Calu3 (cell line): ENCODE measurements around the gene WWTR1. TPM values are rescaled to one million over a fixed set of nuclear protein-coding genes. Genes with fewer than 3 reads are reported as not detected.
A peak's percentile ranks its signal among the peaks of the same experiment; 100 is the strongest.

ENCODE experiments used
- BruUV-seq: library from RNA; stranded (reverse); fragments of 400-500 nt; replicated peaks from 2 replicates; lab custom pipeline; 2021; lab: Mats Ljungman, UMichigan
- CTCF ChIA-PET: fragments of 300-600 bp; sonication (Branson Sonifier 250); formaldehyde crosslinking; loops from one replicate; lab custom pipeline; 2022; ENCODE audit warnings: antibody characterized with exemption; lab: Charles Lee
- DNase-seq: peaks from one replicate; pipeline ENCODE4 v3.0.0; 2022
- H3K27ac Mint-ChIP-seq: one replicate; pipeline ENCODE4 v1.8.0; 2022; ENCODE audit warnings: mixed read lengths; ENCODE audit not compliant: unreplicated experiment
- H3K27me3 Mint-ChIP-seq: one replicate; pipeline ENCODE4 v1.8.0; 2022; ENCODE audit warnings: mixed read lengths; ENCODE audit not compliant: unreplicated experiment
- H3K36me3 Mint-ChIP-seq: one replicate; pipeline ENCODE4 v1.8.0; 2022; ENCODE audit warnings: mild to moderate bottlenecking, moderate library complexity, mixed read lengths; ENCODE audit not compliant: insufficient read depth, unreplicated experiment
- H3K4me1 Mint-ChIP-seq: one replicate; pipeline ENCODE4 v1.8.0; 2022; ENCODE audit warnings: mild to moderate bottlenecking, low read depth, mixed read lengths; ENCODE audit not compliant: unreplicated experiment
- H3K4me3 Mint-ChIP-seq: one replicate; pipeline ENCODE4 v1.8.0; 2022; ENCODE audit warnings: mild to moderate bottlenecking, low read depth, moderate library complexity, mixed read lengths; ENCODE audit not compliant: unreplicated experiment
- H3K9me3 Mint-ChIP-seq: one replicate; pipeline ENCODE4 v1.8.0; 2022; ENCODE audit warnings: low read depth, mixed read lengths; ENCODE audit not compliant: unreplicated experiment
- intact Hi-C: fragments of 100-400 bp; cut with micrococcal nuclease; formaldehyde crosslinking; loops from one replicate; pipeline ENCODE4 v1.10.0; 2022; ENCODE audit not compliant: unreplicated experiment
- total RNA-seq: library from RNA; stranded (reverse); gene quantifications from 2 replicates; pipeline ENCODE4 v1.2.3, GENCODE V29; 2022
- TF ChIP-seq, protein P1 (sequence below): fragments of 200-600 bp; IDR thresholded peaks from one replicate; pipeline ENCODE4 v1.8.0; 2022; ENCODE audit warnings: antibody characterized with exemption; ENCODE audit not compliant: unreplicated experiment

The WWTR1 gene
- total RNA-seq, 1 experiment from 2014 or later = 269 TPM

DNA sequence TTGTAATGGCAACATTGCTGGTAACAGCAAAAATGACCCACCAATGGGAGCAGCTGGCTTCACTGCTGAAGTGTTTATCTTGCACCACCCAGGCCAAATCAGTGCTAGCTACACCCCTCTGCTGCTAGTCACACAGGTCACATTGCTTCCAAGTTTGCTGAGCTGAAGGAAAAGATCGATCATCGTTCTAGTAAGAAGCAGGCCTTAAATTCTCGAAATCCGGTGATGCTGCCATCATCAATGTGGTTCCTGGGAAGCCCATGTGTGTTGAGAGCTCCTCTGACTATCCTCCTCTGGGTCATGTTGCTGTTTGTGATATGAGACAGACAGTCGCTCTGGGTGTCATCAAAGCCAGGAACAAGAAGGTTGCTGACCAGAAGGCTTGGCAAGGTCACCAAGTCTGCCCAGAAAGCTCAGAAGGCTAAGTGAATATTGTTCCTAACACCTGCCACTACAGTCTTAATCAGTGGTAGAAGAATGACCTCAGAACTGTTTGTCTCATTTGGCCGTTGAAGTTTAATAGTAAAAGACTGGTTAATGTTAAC, 162.2 kb downstream of the WWTR1 start:
- no peaks in the 10 kb centered on the region for H3K9me3 Mint-ChIP-seq
- DNase-seq = no peak
- H3K4me3 Mint-ChIP-seq = no peak overlapping the region
- intact Hi-C loops = no loop called here
- peaks cover 9% of the 10 kb centered on the region for H3K4me1 Mint-ChIP-seq
- H3K27me3 Mint-ChIP-seq = no peaks in the 10 kb centered on the region
- TF ChIP-seq, protein P1, sequence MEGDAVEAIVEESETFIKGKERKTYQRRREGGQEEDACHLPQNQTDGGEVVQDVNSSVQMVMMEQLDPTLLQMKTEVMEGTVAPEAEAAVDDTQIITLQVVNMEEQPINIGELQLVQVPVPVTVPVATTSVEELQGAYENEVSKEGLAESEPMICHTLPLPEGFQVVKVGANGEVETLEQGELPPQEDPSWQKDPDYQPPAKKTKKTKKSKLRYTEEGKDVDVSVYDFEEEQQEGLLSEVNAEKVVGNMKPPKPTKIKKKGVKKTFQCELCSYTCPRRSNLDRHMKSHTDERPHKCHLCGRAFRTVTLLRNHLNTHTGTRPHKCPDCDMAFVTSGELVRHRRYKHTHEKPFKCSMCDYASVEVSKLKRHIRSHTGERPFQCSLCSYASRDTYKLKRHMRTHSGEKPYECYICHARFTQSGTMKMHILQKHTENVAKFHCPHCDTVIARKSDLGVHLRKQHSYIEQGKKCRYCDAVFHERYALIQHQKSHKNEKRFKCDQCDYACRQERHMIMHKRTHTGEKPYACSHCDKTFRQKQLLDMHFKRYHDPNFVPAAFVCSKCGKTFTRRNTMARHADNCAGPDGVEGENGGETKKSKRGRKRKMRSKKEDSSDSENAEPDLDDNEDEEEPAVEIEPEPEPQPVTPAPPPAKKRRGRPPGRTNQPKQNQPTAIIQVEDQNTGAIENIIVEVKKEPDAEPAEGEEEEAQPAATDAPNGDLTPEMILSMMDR = no peak
- H3K27ac Mint-ChIP-seq = no peak overlapping the region
- BruUV-seq = no TSS peak
- peaks cover 53% of the 10 kb centered on the region for H3K36me3 Mint-ChIP-seq
- CTCF ChIA-PET = no interaction called here

GRCh38 chr3:149494759-149495580, 162.9 kb downstream of the WWTR1 start:
- Mint-ChIP-seq H3K27ac (no peak overlapping the region), H3K4me1 (peaks cover 9% of the 10 kb centered on the region), H3K4me3 (no peak overlapping the region), H3K36me3 (peaks cover 50% of the 10 kb centered on the region), H3K9me3 (no peaks in the 10 kb centered on the region), H3K27me3 (no peaks in the 10 kb centered on the region)
- CTCF ChIA-PET = no interaction called here
- TF ChIP-seq, protein P1 = no peak
- BruUV-seq = no TSS peak
- no peak for DNase-seq
- intact Hi-C loops = loop anchor here (1.0 kb wide), 1 partner anchor 276 kb away; no protein-coding TSS in a partner anchor

DNA sequence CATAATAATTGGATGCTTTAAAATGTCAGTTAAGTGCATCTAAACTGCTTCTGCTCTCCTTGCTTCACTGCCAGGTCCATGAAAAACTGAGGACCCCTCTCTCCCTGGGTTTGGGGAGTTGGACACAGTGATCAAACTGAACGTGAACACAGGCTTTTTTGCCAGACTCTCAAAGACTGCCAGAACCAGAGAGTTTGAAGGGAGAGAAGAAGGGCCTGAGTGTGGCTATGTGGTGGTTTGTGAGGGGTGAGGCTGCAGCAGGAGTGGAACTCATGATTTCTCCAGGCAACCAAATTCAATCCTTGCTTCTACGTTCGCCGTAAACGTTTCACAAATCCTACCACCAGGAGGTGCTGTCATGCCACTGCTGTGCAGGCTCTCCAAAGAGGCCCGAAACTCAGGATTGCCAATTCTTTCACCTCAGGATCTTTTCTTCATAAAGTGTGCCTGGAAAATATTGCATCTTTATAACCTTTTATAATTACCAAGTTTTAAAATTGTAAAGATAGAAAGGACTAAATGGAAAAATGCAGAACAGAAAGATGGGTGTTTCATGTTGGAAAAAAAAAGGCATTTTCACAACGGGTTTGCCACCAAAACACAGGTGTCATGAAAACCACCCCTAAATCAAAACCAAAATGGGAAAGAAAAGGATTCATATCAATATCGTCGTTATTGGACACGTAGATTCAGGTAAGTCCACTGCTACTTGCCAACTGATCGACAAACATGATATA, 163.6 kb downstream of the WWTR1 start:
- TF ChIP-seq, protein P1 = peak; percentile 98
- no peaks in the 10 kb centered on the region for H3K9me3 Mint-ChIP-seq
- H3K4me3 Mint-ChIP-seq = no peak overlapping the region
- no TSS peak for BruUV-seq
- CTCF ChIA-PET = no interaction called here
- H3K36me3 Mint-ChIP-seq = peaks cover 55% of the 10 kb centered on the region
- peaks cover 9% of the 10 kb centered on the region for H3K4me1 Mint-ChIP-seq
- DNase-seq = peak; percentile 85
- no peaks in the 10 kb centered on the region for H3K27me3 Mint-ChIP-seq
- intact Hi-C loops = loop anchor here (1.0 kb wide), 1 partner anchor 277 kb away; no protein-coding TSS in a partner anchor
- peak overlapping the region; percentile 31 for H3K27ac Mint-ChIP-seq

DNA sequence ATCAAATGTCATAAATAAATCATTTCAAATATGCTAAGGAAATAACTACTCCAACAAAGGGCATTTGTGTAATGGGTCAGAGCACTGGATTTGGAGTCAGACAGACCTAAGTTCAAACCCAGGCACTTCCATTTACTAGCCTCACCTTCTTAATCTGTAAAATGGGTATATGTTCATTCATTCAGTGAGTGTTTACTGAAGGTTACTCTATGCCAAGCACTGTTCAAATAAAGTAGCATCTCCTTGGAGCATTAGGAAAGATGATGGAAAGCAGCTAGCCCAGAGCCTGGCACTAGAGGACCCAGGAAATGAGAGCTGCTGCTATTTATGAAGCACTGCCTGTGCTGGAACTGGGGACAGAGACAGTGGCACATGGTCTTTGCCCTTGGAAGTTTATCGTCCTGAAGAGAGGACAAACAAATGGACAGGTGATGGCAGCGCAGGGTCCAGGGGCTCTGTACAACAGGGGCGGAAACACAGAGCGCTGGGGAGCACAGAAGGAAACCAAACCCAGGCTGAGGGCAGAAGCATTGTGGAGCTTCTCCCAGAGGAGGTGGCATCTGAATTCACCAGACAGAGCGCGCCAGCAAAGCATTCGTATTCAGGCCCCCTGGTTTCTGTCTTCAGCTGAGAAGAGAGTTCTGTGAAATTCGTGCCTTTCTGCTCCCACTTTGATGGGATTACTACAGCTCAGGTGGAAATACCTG, 164.4 kb downstream of the WWTR1 start:
- Mint-ChIP-seq H3K36me3 (peaks cover 60% of the 10 kb centered on the region), H3K9me3 (no peaks in the 10 kb centered on the region), H3K27ac (peak overlapping the region; percentile 31), H3K4me1 (peaks cover 9% of the 10 kb centered on the region), H3K27me3 (no peaks in the 10 kb centered on the region), H3K4me3 (no peak overlapping the region)
- BruUV-seq = no TSS peak
- intact Hi-C loops = loop anchor here (1.0 kb wide), 1 partner anchor 278 kb away; no protein-coding TSS in a partner anchor
- DNase-seq = no peak
- CTCF ChIA-PET = no interaction called here
- TF ChIP-seq, protein P1 = no peak
